SK-N-SH (cell line): ENCODE measurements around the gene MIOS. TPM values are rescaled to one million over a fixed set of nuclear protein-coding genes. Genes with fewer than 3 reads are reported as not detected.

Source experiments
- CTCF ChIA-PET: fragments of 300-600, 350-600 bp; formaldehyde crosslinking; extraction: SDS; loops from one replicate; lab custom pipeline; 2021; lab: Yijun Ruan, JAX
- POLR2A ChIA-PET: fragments of 350-600 bp; sonication (Branson Sonifier 250); formaldehyde crosslinking; extraction: SDS; loops from one replicate; lab custom pipeline; 2020; ENCODE audit warnings: antibody characterized with exemption, inconsistent platforms; lab: Yijun Ruan, JAX
- DNase-seq: peaks from one replicate; pipeline ENCODE4 v3.0.0; 2012
- H2AFZ ChIP-seq: fragments of 200-600 bp; sonication (generic); 2 replicates; pipeline ENCODE4 v1.8.1; 2016; ENCODE audit warnings: antibody characterized with exemption, mild to moderate bottlenecking, low read depth
- H3F3A ChIP-seq: fragments of 200-600 bp; sonication (generic); replicated peaks from 2 replicates; pipeline ENCODE3; 2016; ENCODE audit warnings: antibody characterized with exemption, mild to moderate bottlenecking; ENCODE audit not compliant: insufficient read depth
- H3K27ac ChIP-seq, 2 experiments: fragments of 200-500 bp in 1 of 2; fragments of 200-600 bp in 1 of 2; sonication (Bioruptor generic) in 1 of 2; sonication (generic), shearing (Covaris generic) in 1 of 2; 2 replicates each; pipeline versions ENCODE4 v1.5.1 to v1.6.1; 2014 to 2016; ENCODE audit warnings: low read depth in 2 of 2, inconsistent platforms in 1 of 2, low read length in 1 of 2, mild to moderate bottlenecking in 1 of 2, mixed read lengths in 1 of 2
- H3K27me3 ChIP-seq: fragments of 200-600 bp; sonication (generic), shearing (Covaris generic); 2 replicates; pipeline ENCODE4 v1.6.1; 2016; ENCODE audit warnings: mixed run types; ENCODE audit not compliant: insufficient read depth
- H3K36me3 ChIP-seq, 2 experiments: fragments of 200-500 bp in 1 of 2; fragments of 200-600 bp in 1 of 2; sonication (Bioruptor generic) in 1 of 2; sonication (generic) in 1 of 2; replicated peaks in 1 of 2; 2 replicates each; pipeline versions ENCODE3 to v1.5.1; 2014 to 2016; ENCODE audit warnings: low read length in 1 of 2, mild to moderate bottlenecking in 1 of 2; ENCODE audit not compliant: insufficient read depth in 2 of 2, control insufficient read depth in 1 of 2
- H3K4me1 ChIP-seq, 2 experiments: fragments of 200-500 bp in 1 of 2; fragments of 200-600 bp in 1 of 2; sonication (Bioruptor generic) in 1 of 2; sonication (generic), shearing (Covaris generic) in 1 of 2; 2 replicates each; pipeline versions ENCODE4 v1.5.1 to v1.6.1; 2014 to 2016; ENCODE audit warnings: low read depth in 1 of 2, low read length in 1 of 2, mixed run types in 1 of 2; ENCODE audit not compliant: insufficient read depth in 2 of 2, control insufficient read depth in 1 of 2
- H3K4me2 ChIP-seq: fragments of 200-600 bp; sonication (generic), shearing (Covaris generic); 2 replicates; pipeline ENCODE4 v1.6.1; 2017; ENCODE audit warnings: mixed run types
- H3K4me3 ChIP-seq, 2 experiments: fragments of 200-500 bp in 1 of 2; fragments of 200-600 bp in 1 of 2; sonication (Bioruptor generic) in 1 of 2; sonication (generic), shearing (Covaris generic) in 1 of 2; 2 replicates each; pipeline versions ENCODE4 v1.5.1 to v1.8.1; 2014 to 2016; ENCODE audit warnings: low read depth in 2 of 2, inconsistent platforms in 1 of 2, low read length in 1 of 2, mild to moderate bottlenecking in 1 of 2, mixed read lengths in 1 of 2, moderate library complexity in 1 of 2
- H3K79me2 ChIP-seq: fragments of 200-600 bp; sonication (generic); 2 replicates; pipeline ENCODE4 v1.8.1; 2017; ENCODE audit warnings: mild to moderate bottlenecking; ENCODE audit not compliant: insufficient read depth
- H3K9ac ChIP-seq: fragments of 200-600 bp; sonication (generic); 2 replicates; pipeline ENCODE4 v1.6.1; 2017; ENCODE audit warnings: mixed run types
- H3K9me2 ChIP-seq: fragments of 200-600 bp; sonication (generic); 2 replicates; pipeline ENCODE4 v1.6.1; 2017; ENCODE audit warnings: mixed run types
- H3K9me3 ChIP-seq: fragments of 200-600 bp; sonication (generic); 2 replicates; pipeline ENCODE4 v1.6.1; 2017; ENCODE audit warnings: mixed run types, mild to moderate bottlenecking, moderate library complexity
- H4K20me1 ChIP-seq: fragments of 200-600 bp; sonication (generic); 2 replicates; pipeline ENCODE4 v1.6.1; 2017; ENCODE audit warnings: mild to moderate bottlenecking, mixed run types; ENCODE audit not compliant: insufficient read depth
- ELF1 ChIP-seq: IDR thresholded peaks from 2 replicates; pipeline ENCODE4 v1.4.0; 2012
- EP300 ChIP-seq, 2 experiments: IDR thresholded peaks; 2 replicates each; pipeline versions ENCODE4 v1.4.0 to v1.6.1; 2012; ENCODE audit warnings: borderline replicate concordance in 1 of 2, low read depth in 1 of 2, low read length in 1 of 2
- FOSL2 ChIP-seq: IDR thresholded peaks from 2 replicates; pipeline ENCODE4 v1.4.0; 2012; ENCODE audit warnings: low read depth, mild to moderate bottlenecking, moderate library complexity, borderline replicate concordance
- FOXM1 ChIP-seq: IDR thresholded peaks from 2 replicates; pipeline ENCODE4 v1.4.0; 2012; ENCODE audit warnings: low read depth, mild to moderate bottlenecking
- GABPA ChIP-seq: IDR thresholded peaks from 2 replicates; pipeline ENCODE4 v1.4.0; 2012; ENCODE audit warnings: low read depth, mild to moderate bottlenecking
- JUND ChIP-seq: IDR thresholded peaks from 2 replicates; pipeline ENCODE4 v1.4.0; 2012
- MEF2A ChIP-seq: IDR thresholded peaks from 2 replicates; pipeline ENCODE4 v1.4.0; 2012; ENCODE audit warnings: low read depth, borderline replicate concordance
- MXI1 ChIP-seq: IDR thresholded peaks from 2 replicates; pipeline ENCODE4 v1.6.1; 2012; ENCODE audit warnings: mild to moderate bottlenecking, low read depth, low read length, improper control_type of control experiment
- NRF1 ChIP-seq: IDR thresholded peaks from 2 replicates; pipeline ENCODE4 v1.6.1; 2012; ENCODE audit warnings: low read depth, mild to moderate bottlenecking, low read length
- PBX3 ChIP-seq: IDR thresholded peaks from 2 replicates; pipeline ENCODE4; 2012
- RAD21 ChIP-seq: IDR thresholded peaks from 2 replicates; pipeline ENCODE4 v1.6.1; 2012; ENCODE audit warnings: mild to moderate bottlenecking, low read length
- RCOR1 ChIP-seq: fragments of 150-350 bp; IDR thresholded peaks from 2 replicates; pipeline ENCODE4 v1.6.1; 2017; ENCODE audit warnings: antibody characterized with exemption, low read length
- REST ChIP-seq: IDR thresholded peaks from 2 replicates; pipeline ENCODE4 v1.6.1; 2012; ENCODE audit warnings: mild to moderate bottlenecking, low read depth, low read length, moderate library complexity
- RXRA ChIP-seq: IDR thresholded peaks from 2 replicates; pipeline ENCODE4 v1.4.0; 2012; ENCODE audit warnings: low read depth, mild to moderate bottlenecking, borderline replicate concordance
- SIN3A ChIP-seq: IDR thresholded peaks from 2 replicates; pipeline ENCODE4 v1.6.1; 2012; ENCODE audit warnings: low read depth, mild to moderate bottlenecking, low read length, moderate library complexity, borderline replicate concordance
- SMC3 ChIP-seq: IDR thresholded peaks from 2 replicates; pipeline ENCODE4 v1.6.1; 2012; ENCODE audit warnings: low read depth, low read length, improper control_type of control experiment
- TCF12 ChIP-seq: IDR thresholded peaks from 2 replicates; pipeline ENCODE4 v1.4.0; 2012
- USF2 ChIP-seq: fragments of 150-350 bp; IDR thresholded peaks from 2 replicates; pipeline ENCODE4 v1.6.1; 2017; ENCODE audit warnings: antibody characterized with exemption, low read length, low read depth, borderline replicate concordance
- WGBS: methylation state at CpG from one replicate; pipeline ENCODE4 v1.1.6; 2017; ENCODE audit warnings: low lambda C conversion rate; 5-methylcytosine and 5-hydroxymethylcytosine counted together
- polyA plus RNA-seq, 3 experiments: library from polyadenylated mRNA; depleted of rRNA; stranded (reverse); fragments of >200 nt; gene quantifications; 2 replicates each; pipeline ENCODE4 v1.2.3, GENCODE V29; 2012
- TF ChIP-seq, protein P1 (sequence below): IDR thresholded peaks from 2 replicates; pipeline ENCODE4 v1.4.0; 2012; ENCODE audit warnings: low read depth

Gene MIOS
- polyA plus RNA-seq, 1 of the 3 experiments (the other 2 are of a cell fraction): 16.4 TPM

DNA sequence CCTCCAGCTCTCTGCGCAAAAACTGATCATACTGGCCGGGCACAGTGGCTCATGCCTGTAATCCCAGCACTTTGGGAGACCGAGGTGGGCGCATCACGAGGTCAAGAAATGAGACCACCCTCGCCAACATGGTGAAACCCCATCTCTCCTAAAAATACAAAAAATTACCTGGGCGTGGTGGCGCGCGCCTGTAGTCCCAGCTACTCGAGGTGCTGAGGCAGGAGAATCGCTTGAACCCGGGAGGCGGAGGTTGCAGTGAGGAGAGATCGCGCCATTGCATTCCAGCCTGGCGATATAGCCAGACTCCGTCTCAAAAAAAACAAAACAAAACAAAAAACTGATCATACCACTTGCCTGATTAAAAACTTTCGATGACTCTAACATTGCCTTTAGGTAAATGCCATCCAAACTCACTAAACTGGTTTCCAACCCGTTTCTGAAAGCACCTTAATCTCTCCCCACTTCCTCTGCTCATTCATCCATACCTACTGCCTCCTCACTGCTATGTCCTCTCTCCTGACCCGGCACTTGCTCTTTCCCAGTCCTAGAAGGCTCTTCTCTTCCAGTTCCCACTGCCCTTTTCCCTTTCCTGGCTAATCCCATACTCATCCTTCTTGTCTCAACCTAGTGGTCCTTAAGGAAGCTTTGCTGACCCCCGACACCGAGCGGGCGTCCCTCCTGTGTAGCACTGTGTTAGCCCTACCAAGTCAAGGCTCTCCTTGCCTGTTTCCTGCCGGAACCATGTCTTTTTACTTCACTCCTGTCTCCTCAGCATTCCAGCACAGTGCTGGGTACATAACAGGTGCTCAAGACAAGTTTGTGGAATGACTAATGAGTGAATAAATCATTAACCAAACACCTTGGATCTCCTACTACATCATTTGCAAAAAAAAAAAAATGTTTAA is 686 bp upstream of the MIOS start:
- Histone ChIP-seq H3K27ac (peak overlapping the region; percentile 70 to 92; a peak in 3 of 4 replicates), H4K20me1 (no peaks in the 10 kb centered on the region), H3K79me2 (peaks cover 38% of the 10 kb centered on the region), H3F3A (peaks cover 22% of the 10 kb centered on the region), H3K9me2 (no peaks in the 10 kb centered on the region), H3K9me3 (no peaks in the 10 kb centered on the region), H3K9ac (peak overlapping the region; percentile 85; the same call in 1 of the 2 replicates), H3K4me3 (peak overlapping the region; percentile 86 to 94; a peak in 3 of 4 replicates), H2AFZ (peak overlapping the region; percentile 84), H3K4me2 (peak overlapping the region; percentile 77), H3K36me3 (peaks cover 3 to 24% of the 10 kb centered on the region in 2 experiments), H3K4me1 (peaks cover 16 to 21% of the 10 kb centered on the region in 2 experiments; a peak in 3 of 4 replicates), H3K27me3 (no peaks in the 10 kb centered on the region)
- WGBS: 93% methylated on average over 26 of the region's 26 CpGs
- peak; percentile 47 for DNase-seq
- no peak for TF ChIP-seq SMC3
- no peak for TF ChIP-seq RXRA
- TF ChIP-seq USF2: no peak
- TF ChIP-seq RCOR1: no peak
- TF ChIP-seq ELF1: no peak
- TF ChIP-seq RAD21: no peak
- TF ChIP-seq PBX3: no peak
- no peak for TF ChIP-seq MXI1
- TF ChIP-seq MEF2A: no peak
- no peak for TF ChIP-seq REST
- no peak for TF ChIP-seq SIN3A
- TF ChIP-seq FOXM1: no peak
- no peak for TF ChIP-seq JUND
- TF ChIP-seq FOSL2: no peak
- TF ChIP-seq, protein P1, sequence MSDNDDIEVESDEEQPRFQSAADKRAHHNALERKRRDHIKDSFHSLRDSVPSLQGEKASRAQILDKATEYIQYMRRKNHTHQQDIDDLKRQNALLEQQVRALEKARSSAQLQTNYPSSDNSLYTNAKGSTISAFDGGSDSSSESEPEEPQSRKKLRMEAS: no peak
- no peak for TF ChIP-seq NRF1
- no peak for TF ChIP-seq EP300 (IDR thresholded peaks at IDR 0.05; ENCODE audit: borderline replicate concordance in 1 of 2, low read depth in 1 of 2, low read length in 1 of 2)
- no peak for TF ChIP-seq TCF12
- TF ChIP-seq GABPA: no peak
- ChIA-PET CTCF (interaction anchor here (1.2 kb wide), 1 partner anchor 142 kb away, joined by 3 read pairs; no protein-coding TSS in a partner anchor), POLR2A (no interaction called here)
